A549 (cell line): ENCODE measurements around the gene CSTA. TPM values are rescaled to one million over a fixed set of nuclear protein-coding genes. Genes with fewer than 3 reads are reported as not detected.

Experiments
- ATAC-seq, 2 experiments: fragments of 200-7000 bp in 1 of 2; fragments of >200 bp in 1 of 2; cut with Nextera tagmentation in 1 of 2; cut with Tn5 transposase in 1 of 2; 3 replicates each; pipeline versions ENCODE4 v1.8.0 to v1.9.1; 2018 to 2020; ENCODE audit warnings: mild to moderate bottlenecking in 1 of 2, moderate library complexity in 1 of 2
- CTCF ChIA-PET: fragments of 300-600 bp; sonication (Branson Sonifier 250); formaldehyde crosslinking; extraction: SDS; loops from one replicate; lab custom pipeline; 2021; ENCODE audit warnings: antibody characterized with exemption, inconsistent platforms; lab: Yijun Ruan, JAX
- POLR2A ChIA-PET: fragments of 350-600 bp; formaldehyde crosslinking; extraction: SDS; loops from one replicate; lab custom pipeline; 2021; ENCODE audit warnings: antibody characterized with exemption, inconsistent platforms; lab: Yijun Ruan, JAX
- DNase-seq, 2 experiments: peaks; one replicate each; pipeline versions ENCODE4 v3.0.0 to v3.0.0-alpha.2; 2011 to 2016; ENCODE audit warnings: low read depth in 1 of 2, low spot score in 1 of 2
- FAIRE-seq: peaks from 2 replicates; lab custom pipeline; 2011; peaks lifted over from hg19 to GRCh38; lab: Jason Lieb, UNC
- H3K27ac ChIP-seq, 2 experiments: fragments of >200 bp; sonication (Bioruptor Twin); formaldehyde crosslinking; 3 replicates each; pipeline ENCODE4 v1.5.1; 2016 to 2017
- H3K4me1 ChIP-seq: fragments of >200 bp; sonication (Bioruptor Twin); formaldehyde crosslinking; 3 replicates; pipeline ENCODE4 v1.6.1; 2016
- H3K4me2 ChIP-seq: fragments of >200 bp; sonication (Bioruptor Twin); formaldehyde crosslinking; 3 replicates; pipeline ENCODE4 v1.6.1; 2016
- H3K4me3 ChIP-seq: fragments of >200 bp; sonication (Bioruptor Twin); formaldehyde crosslinking; 3 replicates; pipeline ENCODE4 v1.5.1; 2016
- H3K9me3 ChIP-seq: fragments of >200 bp; sonication (Bioruptor Twin); formaldehyde crosslinking; 3 replicates; pipeline ENCODE4 v1.6.1; 2016
- BHLHE40 ChIP-seq: IDR thresholded peaks from 2 replicates; pipeline ENCODE4 v1.6.1; 2012; ENCODE audit warnings: low read depth, low read length, inconsistent platforms
- CBX2 ChIP-seq: fragments of 200-600 bp; sonication (generic); IDR thresholded peaks from 2 replicates; pipeline ENCODE4 v1.6.1; 2016; ENCODE audit warnings: low read depth, mild to moderate bottlenecking, borderline replicate concordance
- EHMT2 ChIP-seq: fragments of 200-600 bp; sonication (generic); IDR thresholded peaks from 2 replicates; pipeline ENCODE4 v1.6.1; 2016; ENCODE audit warnings: antibody characterized with exemption, low read depth, mild to moderate bottlenecking, moderate library complexity
- EP300 ChIP-seq, 2 experiments: fragments of >200 bp; sonication (Bioruptor Twin); formaldehyde crosslinking; IDR thresholded peaks; 2 replicates in 1 of 2; 3 replicates in 1 of 2; pipeline ENCODE4 v1.6.1; 2016 to 2017
- FOXS1 ChIP-seq: fragments of 250-450 bp; sonication (Bioruptor Pico); IDR thresholded peaks from 2 replicates; pipeline ENCODE4 v1.5.0; 2020; ENCODE audit warnings: mild to moderate bottlenecking, moderate library complexity
- HDAC2 ChIP-seq: fragments of 200-600 bp; sonication (generic); IDR thresholded peaks from 2 replicates; pipeline ENCODE4 v1.6.1; 2016
- HOXB13 ChIP-seq: fragments of 250-450 bp; sonication (Bioruptor Pico); IDR thresholded peaks from 2 replicates; pipeline ENCODE4 v1.5.0; 2020; ENCODE audit warnings: low read depth, mild to moderate bottlenecking, moderate library complexity
- JUN ChIP-seq, 2 experiments: fragments of >200 bp; sonication (Bioruptor Twin); formaldehyde crosslinking; IDR thresholded peaks; 2 replicates in 1 of 2; 3 replicates in 1 of 2; pipeline ENCODE4 v1.6.1; 2016 to 2017
- JUNB ChIP-seq: fragments of >200 bp; sonication (Bioruptor Twin); formaldehyde crosslinking; IDR thresholded peaks from 2 replicates; pipeline ENCODE4 v1.6.1; 2016
- MAX ChIP-seq: IDR thresholded peaks from 2 replicates; pipeline ENCODE4 v1.6.1; 2012
- MAZ ChIP-seq: fragments of 150-350 bp; IDR thresholded peaks from 2 replicates; pipeline ENCODE4 v1.6.1; 2014; ENCODE audit warnings: antibody characterized with exemption, low read depth, low read length, borderline replicate concordance
- POLR2AphosphoS2 ChIP-seq: conservative IDR thresholded peaks from 2 replicates; pipeline ENCODE4 v1.6.1; 2012; ENCODE audit warnings: low read length, improper control_type of control experiment, inconsistent platforms
- RAD21 ChIP-seq, 2 experiments: fragments of >200 bp in 1 of 2; sonication (Bioruptor Twin) in 1 of 2; formaldehyde crosslinking in 1 of 2; IDR thresholded peaks in 1 of 2; conservative IDR thresholded peaks in 1 of 2; 2 replicates in 1 of 2; 3 replicates in 1 of 2; pipeline ENCODE4 v1.6.1; 2012 to 2018; ENCODE audit warnings: inconsistent platforms in 1 of 2
- RCOR1 ChIP-seq: fragments of 150-350 bp; IDR thresholded peaks from 2 replicates; pipeline ENCODE4 v1.6.1; 2014; ENCODE audit warnings: antibody characterized with exemption, low read length, low read depth
- RFX5 ChIP-seq: fragments of 450-650 bp; IDR thresholded peaks from 2 replicates; pipeline ENCODE4 v1.7.1; 2014; ENCODE audit warnings: antibody characterized with exemption, mild to moderate bottlenecking, moderate library complexity
- RNF2 ChIP-seq: fragments of 200-600 bp; sonication (generic); IDR thresholded peaks from 2 replicates; pipeline ENCODE4 v1.6.1; 2016; ENCODE audit warnings: low read depth, mild to moderate bottlenecking, antibody characterized with exemption, moderate library complexity, borderline replicate concordance
- SMC3 ChIP-seq: fragments of >200 bp; sonication (Bioruptor Twin); formaldehyde crosslinking; IDR thresholded peaks from 3 replicates; pipeline ENCODE4 v1.6.1; 2018; ENCODE audit warnings: inconsistent platforms
- TFCP2L1 ChIP-seq: fragments of 250-450 bp; sonication (Bioruptor Pico); IDR thresholded peaks from 2 replicates; pipeline ENCODE4 v1.5.0; 2021; ENCODE audit warnings: mild to moderate bottlenecking
- TP53 ChIP-seq: fragments of 250-450 bp; sonication (Bioruptor Pico); IDR thresholded peaks from 2 replicates; pipeline ENCODE4 v1.5.0; 2021; ENCODE audit warnings: mild to moderate bottlenecking, moderate library complexity
- WGBS: methylation state at CpG from one replicate; pipeline ENCODE4 v1.1.6; 2017; ENCODE audit errors: missing lambda C conversion rate; 5-methylcytosine and 5-hydroxymethylcytosine counted together
- polyA plus RNA-seq, 4 experiments: library from polyadenylated mRNA; depleted of rRNA in 3 of 4; stranded (reverse); fragments of >200 nt; fragmentation: RNase III in 1 of 4; extraction: RNeasy Plus Mini Kit Qiagen cat#74134 plus additional on column Dnase treatment in 1 of 4; gene quantifications; 2 replicates in 3 of 4; 3 replicates in 1 of 4; pipeline ENCODE4 v1.2.3, GENCODE V29; 2011 to 2017
- TF ChIP-seq, protein P1 (sequence below): fragments of 200-600 bp; sonication (generic); IDR thresholded peaks from 2 replicates; pipeline ENCODE4 v1.6.1; 2016; ENCODE audit warnings: antibody characterized with exemption, mild to moderate bottlenecking, moderate library complexity
- TF ChIP-seq, protein P2 (sequence below): fragments of 250-450 bp; sonication (Bioruptor Pico); IDR thresholded peaks from 2 replicates; pipeline ENCODE4 v1.5.0; 2020; ENCODE audit warnings: low read depth, mild to moderate bottlenecking, moderate library complexity
- TF ChIP-seq, protein P3 (sequence below): IDR thresholded peaks from 2 replicates; pipeline ENCODE4 v1.6.1; 2012
- TF ChIP-seq, protein P4 (sequence below): fragments of >200 bp; sonication (Bioruptor Twin); formaldehyde crosslinking; IDR thresholded peaks from 3 replicates; pipeline ENCODE4 v1.6.1; 2016
- TF ChIP-seq, protein P5 (sequence below): fragments of 450-650 bp; IDR thresholded peaks from 2 replicates; pipeline ENCODE4 v1.6.1; 2014; ENCODE audit warnings: antibody characterized with exemption

CSTA gene
- polyA plus RNA-seq, 2 of the 4 experiments (the other 2 are of a cell fraction) = 0.41 to 7.8 TPM

- ATAC-seq = no peak
- Histone ChIP-seq H3K9me3 (peaks cover 7% of the 10 kb centered on the region; the same call in 2 of the 3 replicates), H3K27ac (no peak overlapping the region), H3K4me2 (no peak overlapping the region), H3K4me1 (no peaks in the 10 kb centered on the region), H3K4me3 (no peak overlapping the region)
- ChIA-PET CTCF (interaction anchor here (1.5 kb wide), 1 partner anchor 13 kb away, joined by 3 read pairs; no protein-coding TSS in a partner anchor), POLR2A (no interaction called here)
- TF ChIP-seq CBX2 (no peak), HOXB13 (CRISPR knock-in tag) (no peak)
- no peak for FAIRE-seq
- 61% methylated on average over 2 of the region's 2 CpGs for WGBS
- DNase-seq = no peak
Observed at GRCh38 chr3:122298239-122298638, 26.8 kb upstream of the CSTA start.

DNA sequence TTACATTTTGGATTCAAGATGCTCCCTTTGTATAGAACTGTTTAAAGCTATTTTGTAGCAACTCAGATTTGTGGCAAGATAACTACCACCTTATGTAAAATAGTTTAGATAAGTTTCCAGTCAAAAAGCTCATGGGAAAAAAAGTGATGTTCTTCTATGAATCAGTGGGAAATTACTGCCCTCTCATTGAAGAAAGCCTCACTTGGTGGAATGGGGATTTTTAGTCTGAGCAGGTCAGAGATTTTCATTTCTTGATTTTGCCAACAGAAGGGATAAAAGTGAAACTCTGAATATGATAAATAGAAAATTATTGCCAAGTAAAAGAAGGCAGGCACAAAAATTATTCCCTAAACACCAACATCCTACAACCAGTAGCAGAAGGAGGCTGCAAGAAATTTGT, 25.8 kb upstream of the CSTA start:
- Histone ChIP-seq H3K4me1 (no peaks in the 10 kb centered on the region), H3K4me2 (no peak overlapping the region), H3K9me3 (peaks cover 7% of the 10 kb centered on the region; the same call in 2 of the 3 replicates), H3K27ac (no peak overlapping the region), H3K4me3 (no peak overlapping the region)
- ATAC-seq (no peak), DNase-seq (no peak), FAIRE-seq (no peak)
- TF ChIP-seq FOXS1 (CRISPR knock-in tag) (no peak), EP300 (IDR thresholded peaks at IDR 0.05) (no peak), JUNB (no peak), TP53 (no peak), CBX2 (no peak), RNF2 (no peak), RCOR1 (no peak), MAZ (no peak), EHMT2 (no peak), HDAC2 (no peak), MAX (no peak), RFX5 (no peak)
- TF ChIP-seq, protein P1, sequence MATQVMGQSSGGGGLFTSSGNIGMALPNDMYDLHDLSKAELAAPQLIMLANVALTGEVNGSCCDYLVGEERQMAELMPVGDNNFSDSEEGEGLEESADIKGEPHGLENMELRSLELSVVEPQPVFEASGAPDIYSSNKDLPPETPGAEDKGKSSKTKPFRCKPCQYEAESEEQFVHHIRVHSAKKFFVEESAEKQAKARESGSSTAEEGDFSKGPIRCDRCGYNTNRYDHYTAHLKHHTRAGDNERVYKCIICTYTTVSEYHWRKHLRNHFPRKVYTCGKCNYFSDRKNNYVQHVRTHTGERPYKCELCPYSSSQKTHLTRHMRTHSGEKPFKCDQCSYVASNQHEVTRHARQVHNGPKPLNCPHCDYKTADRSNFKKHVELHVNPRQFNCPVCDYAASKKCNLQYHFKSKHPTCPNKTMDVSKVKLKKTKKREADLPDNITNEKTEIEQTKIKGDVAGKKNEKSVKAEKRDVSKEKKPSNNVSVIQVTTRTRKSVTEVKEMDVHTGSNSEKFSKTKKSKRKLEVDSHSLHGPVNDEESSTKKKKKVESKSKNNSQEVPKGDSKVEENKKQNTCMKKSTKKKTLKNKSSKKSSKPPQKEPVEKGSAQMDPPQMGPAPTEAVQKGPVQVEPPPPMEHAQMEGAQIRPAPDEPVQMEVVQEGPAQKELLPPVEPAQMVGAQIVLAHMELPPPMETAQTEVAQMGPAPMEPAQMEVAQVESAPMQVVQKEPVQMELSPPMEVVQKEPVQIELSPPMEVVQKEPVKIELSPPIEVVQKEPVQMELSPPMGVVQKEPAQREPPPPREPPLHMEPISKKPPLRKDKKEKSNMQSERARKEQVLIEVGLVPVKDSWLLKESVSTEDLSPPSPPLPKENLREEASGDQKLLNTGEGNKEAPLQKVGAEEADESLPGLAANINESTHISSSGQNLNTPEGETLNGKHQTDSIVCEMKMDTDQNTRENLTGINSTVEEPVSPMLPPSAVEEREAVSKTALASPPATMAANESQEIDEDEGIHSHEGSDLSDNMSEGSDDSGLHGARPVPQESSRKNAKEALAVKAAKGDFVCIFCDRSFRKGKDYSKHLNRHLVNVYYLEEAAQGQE = no peak
- TF ChIP-seq, protein P2, sequence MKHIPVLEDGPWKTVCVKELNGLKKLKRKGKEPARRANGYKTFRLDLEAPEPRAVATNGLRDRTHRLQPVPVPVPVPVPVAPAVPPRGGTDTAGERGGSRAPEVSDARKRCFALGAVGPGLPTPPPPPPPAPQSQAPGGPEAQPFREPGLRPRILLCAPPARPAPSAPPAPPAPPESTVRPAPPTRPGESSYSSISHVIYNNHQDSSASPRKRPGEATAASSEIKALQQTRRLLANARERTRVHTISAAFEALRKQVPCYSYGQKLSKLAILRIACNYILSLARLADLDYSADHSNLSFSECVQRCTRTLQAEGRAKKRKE (CRISPR knock-in tag) = no peak
- TF ChIP-seq, protein P3, sequence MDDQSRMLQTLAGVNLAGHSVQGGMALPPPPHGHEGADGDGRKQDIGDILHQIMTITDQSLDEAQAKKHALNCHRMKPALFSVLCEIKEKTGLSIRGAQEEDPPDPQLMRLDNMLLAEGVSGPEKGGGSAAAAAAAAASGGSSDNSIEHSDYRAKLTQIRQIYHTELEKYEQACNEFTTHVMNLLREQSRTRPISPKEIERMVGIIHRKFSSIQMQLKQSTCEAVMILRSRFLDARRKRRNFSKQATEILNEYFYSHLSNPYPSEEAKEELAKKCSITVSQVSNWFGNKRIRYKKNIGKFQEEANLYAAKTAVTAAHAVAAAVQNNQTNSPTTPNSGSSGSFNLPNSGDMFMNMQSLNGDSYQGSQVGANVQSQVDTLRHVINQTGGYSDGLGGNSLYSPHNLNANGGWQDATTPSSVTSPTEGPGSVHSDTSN = no peak
- ChIA-PET POLR2A (no interaction called here), CTCF (interaction anchor here (0.9 to 2.3 kb wide), 2 partner anchors 12 to 13 kb away, joined by 3 to 13 read pairs; no protein-coding TSS in a partner anchor)

GRCh38 chr3:122299872-122300460, 25.1 kb upstream of the CSTA start:
- ChIA-PET POLR2A (no interaction called here), CTCF (interaction anchor here (0.9 to 2.3 kb wide), 2 partner anchors 12 kb away, joined by 3 to 13 read pairs; no protein-coding TSS in a partner anchor)
- FAIRE-seq = no peak
- WGBS = 38% methylated on average over 12 of the region's 12 CpGs
- Histone ChIP-seq H3K4me2 (no peak overlapping the region), H3K4me1 (no peaks in the 10 kb centered on the region), H3K9me3 (peaks cover 7% of the 10 kb centered on the region; the same call in 2 of the 3 replicates), H3K4me3 (no peak overlapping the region), H3K27ac (no peak overlapping the region)
- peak; percentile 19 to 52 for DNase-seq
- peak in 1 of 2 experiments; percentile 66; a peak in 2 of 6 replicates for ATAC-seq
- TF ChIP-seq TFCP2L1 (CRISPR knock-in tag) = no peak
- no peak for TF ChIP-seq POLR2AphosphoS2
- TF ChIP-seq, protein P4, sequence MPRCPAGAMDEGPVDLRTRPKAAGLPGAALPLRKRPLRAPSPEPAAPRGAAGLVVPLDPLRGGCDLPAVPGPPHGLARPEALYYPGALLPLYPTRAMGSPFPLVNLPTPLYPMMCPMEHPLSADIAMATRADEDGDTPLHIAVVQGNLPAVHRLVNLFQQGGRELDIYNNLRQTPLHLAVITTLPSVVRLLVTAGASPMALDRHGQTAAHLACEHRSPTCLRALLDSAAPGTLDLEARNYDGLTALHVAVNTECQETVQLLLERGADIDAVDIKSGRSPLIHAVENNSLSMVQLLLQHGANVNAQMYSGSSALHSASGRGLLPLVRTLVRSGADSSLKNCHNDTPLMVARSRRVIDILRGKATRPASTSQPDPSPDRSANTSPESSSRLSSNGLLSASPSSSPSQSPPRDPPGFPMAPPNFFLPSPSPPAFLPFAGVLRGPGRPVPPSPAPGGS = no peak
- no peak for TF ChIP-seq EHMT2
- no peak for TF ChIP-seq JUN (IDR thresholded peaks at IDR 0.05)
- TF ChIP-seq RAD21 (conservative IDR thresholded peaks at IDR 0.05 in 1 of 2, IDR thresholded peaks at IDR 0.05 in 1 of 2) = peak; percentile 52 to 66; a peak in 4 of 5 replicates
- TF ChIP-seq, protein P5, sequence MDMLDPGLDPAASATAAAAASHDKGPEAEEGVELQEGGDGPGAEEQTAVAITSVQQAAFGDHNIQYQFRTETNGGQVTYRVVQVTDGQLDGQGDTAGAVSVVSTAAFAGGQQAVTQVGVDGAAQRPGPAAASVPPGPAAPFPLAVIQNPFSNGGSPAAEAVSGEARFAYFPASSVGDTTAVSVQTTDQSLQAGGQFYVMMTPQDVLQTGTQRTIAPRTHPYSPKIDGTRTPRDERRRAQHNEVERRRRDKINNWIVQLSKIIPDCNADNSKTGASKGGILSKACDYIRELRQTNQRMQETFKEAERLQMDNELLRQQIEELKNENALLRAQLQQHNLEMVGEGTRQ = no peak
- TF ChIP-seq SMC3 = peak; percentile 51; the same call in 2 of the 3 replicates
- TF ChIP-seq BHLHE40 = no peak
- no peak for TF ChIP-seq TP53
